NCI-H345 (cell line): ENCODE measurements around the gene SNAPC4.

Source experiments
- DNase-seq: peaks from one replicate; lab custom pipeline; 2025; lab: John Stamatoyannopoulos, UW

SNAPC4 gene

GRCh38 chr9:136400038-136400834, at the start of gene SNAPC4:
TSS of gene SNAPC4 (minus strand) at chr9:136400170. CDS start at chr9:136398428, 1,742 bp downstream.
- DNase-seq, result peak; percentile 91

- no peak for DNase-seq
Observed at GRCh38 chr9:136448655-136449054, 48.7 kb upstream of the SNAPC4 start.

- DNase-seq, result no peak
Observed at GRCh38 chr9:136447173-136447778, 47.3 kb upstream of the SNAPC4 start.

GRCh38 chr9:136445799-136446198, 45.8 kb upstream of the SNAPC4 start:
- no peak for DNase-seq

GRCh38 chr9:136444102-136444501, 44.1 kb upstream of the SNAPC4 start:
- DNase-seq, result no peak

GRCh38 chr9:136443687-136444086, 43.7 kb upstream of the SNAPC4 start:
- DNase-seq, result no peak

- no peak for DNase-seq
Observed at GRCh38 chr9:136443087-136443486, 43.1 kb upstream of the SNAPC4 start.

GRCh38 chr9:136442265-136442664, 42.3 kb upstream of the SNAPC4 start:
- DNase-seq, result no peak

- DNase-seq, result no peak
Observed at GRCh38 chr9:136441681-136442245, 41.8 kb upstream of the SNAPC4 start.

- no peak for DNase-seq
Observed at GRCh38 chr9:136441191-136441680, 41.3 kb upstream of the SNAPC4 start.

- DNase-seq, result peak; percentile 75
Observed at GRCh38 chr9:136439481-136440408, 39.8 kb upstream of the SNAPC4 start, which contains the start of gene INPP5E. TSS of gene INPP5E (minus strand) at chr9:136439845. CDS start at chr9:136439419, 426 bp downstream.

GRCh38 chr9:136438548-136439480, 38.8 kb upstream of the SNAPC4 start:
- DNase-seq, result peak; percentile 53

- DNase-seq, result no peak
Observed at GRCh38 chr9:136437839-136438547, 38.0 kb upstream of the SNAPC4 start.

GRCh38 chr9:136437430-136437829, 37.5 kb upstream of the SNAPC4 start:
- DNase-seq, result no peak

- no peak for DNase-seq
Observed at GRCh38 chr9:136436055-136436634, 36.2 kb upstream of the SNAPC4 start.

GRCh38 chr9:136434580-136435169, 34.7 kb upstream of the SNAPC4 start:
- no peak for DNase-seq

GRCh38 chr9:136433849-136434579, 34.0 kb upstream of the SNAPC4 start:
- no peak for DNase-seq

GRCh38 chr9:136433043-136433715, 33.2 kb upstream of the SNAPC4 start:
- no peak for DNase-seq
